OCI-LY1 (cell line): Measurements from ENCODE around the gene HDAC9.

Experiments
- H2AFZ ChIP-seq: fragments of 200-600 bp; sonication (generic), shearing (Covaris generic); 2 replicates; pipeline ENCODE4 v1.6.0; 2014; ENCODE audit warnings: antibody characterized with exemption, mild to moderate bottlenecking, low read length
- H3F3A ChIP-seq: fragments of 200-600 bp; sonication (generic), shearing (Covaris generic); 2 replicates; pipeline ENCODE4 v1.6.0; 2014; ENCODE audit warnings: mild to moderate bottlenecking, antibody characterized with exemption, low read length, moderate library complexity; ENCODE audit not compliant: insufficient read depth
- H3K27ac ChIP-seq: fragments of 200-600 bp; sonication (generic); 2 replicates; pipeline ENCODE4 v1.5.1; 2014; ENCODE audit warnings: low read length, mixed run types, mild to moderate bottlenecking, low read depth; ENCODE audit not compliant: poor library complexity, severe bottlenecking
- H3K27me3 ChIP-seq: fragments of 200-600 bp; sonication (generic); 2 replicates; pipeline ENCODE4 v1.6.0; 2014; ENCODE audit warnings: antibody characterized with exemption, mild to moderate bottlenecking, low read length, moderate library complexity; ENCODE audit not compliant: insufficient read depth
- H3K36me3 ChIP-seq: fragments of 200-600 bp; sonication (generic); 2 replicates; pipeline ENCODE4 v1.6.1; 2014; ENCODE audit warnings: mild to moderate bottlenecking, antibody characterized with exemption, low read length, moderate library complexity, mixed read lengths; ENCODE audit not compliant: insufficient read depth
- H3K4me1 ChIP-seq: fragments of 200-600 bp; sonication (generic); 2 replicates; pipeline ENCODE4 v1.5.1; 2014; ENCODE audit warnings: mild to moderate bottlenecking, low read length, moderate library complexity; ENCODE audit not compliant: insufficient read depth, severe bottlenecking
- H3K4me2 ChIP-seq: fragments of 200-600 bp; sonication (generic), shearing (Covaris generic); 2 replicates; pipeline ENCODE4 v1.6.1; 2014; ENCODE audit warnings: low read length
- H3K4me3 ChIP-seq: fragments of 200-600 bp; sonication (generic); 2 replicates; pipeline ENCODE4 v1.5.1; 2014; ENCODE audit warnings: low read length, low read depth, mild to moderate bottlenecking, mixed read lengths; ENCODE audit not compliant: poor library complexity, severe bottlenecking
- H3K79me2 ChIP-seq: fragments of 200-600 bp; shearing (Covaris generic); 2 replicates; pipeline ENCODE4 v1.6.1; 2016; ENCODE audit warnings: mixed run types, low read length, mixed read lengths; ENCODE audit not compliant: insufficient read depth
- H3K9ac ChIP-seq: fragments of 200-600 bp; sonication (generic), shearing (Covaris generic); 2 replicates; pipeline ENCODE4 v1.6.1; 2014; ENCODE audit warnings: mild to moderate bottlenecking, low read length, mixed read lengths
- H3K9me2 ChIP-seq: fragments of 200-600 bp; sonication (generic), shearing (Covaris generic); 2 replicates; pipeline ENCODE4 v1.6.1; 2014; ENCODE audit warnings: low read depth, mild to moderate bottlenecking, low read length, mixed read lengths
- H3K9me3 ChIP-seq: fragments of 200-600 bp; shearing (Covaris generic); 2 replicates; pipeline ENCODE4 v1.6.1; 2014; ENCODE audit warnings: low read length, mixed read lengths
- H4K20me1 ChIP-seq: fragments of 200-600 bp; sonication (generic), shearing (Covaris generic); 2 replicates; pipeline ENCODE4 v1.6.0; 2016; ENCODE audit warnings: mild to moderate bottlenecking, low read length; ENCODE audit not compliant: insufficient read depth
- EZH2 ChIP-seq: fragments of 200-600 bp; sonication (generic), shearing (Covaris generic); IDR thresholded peaks from 2 replicates; pipeline ENCODE4 v1.8.0; 2017; ENCODE audit warnings: borderline replicate concordance, mixed run types, mild to moderate bottlenecking, antibody characterized with exemption, low read length, moderate library complexity, mixed read lengths
- TF ChIP-seq, protein P1 (sequence below): fragments of 200-600 bp; sonication (generic), shearing (Covaris generic); IDR thresholded peaks from 2 replicates; pipeline ENCODE4 v1.5.1; 2017; ENCODE audit warnings: mild to moderate bottlenecking, antibody characterized with exemption, low read length, moderate library complexity, mixed read lengths

The HDAC9 gene

DNA sequence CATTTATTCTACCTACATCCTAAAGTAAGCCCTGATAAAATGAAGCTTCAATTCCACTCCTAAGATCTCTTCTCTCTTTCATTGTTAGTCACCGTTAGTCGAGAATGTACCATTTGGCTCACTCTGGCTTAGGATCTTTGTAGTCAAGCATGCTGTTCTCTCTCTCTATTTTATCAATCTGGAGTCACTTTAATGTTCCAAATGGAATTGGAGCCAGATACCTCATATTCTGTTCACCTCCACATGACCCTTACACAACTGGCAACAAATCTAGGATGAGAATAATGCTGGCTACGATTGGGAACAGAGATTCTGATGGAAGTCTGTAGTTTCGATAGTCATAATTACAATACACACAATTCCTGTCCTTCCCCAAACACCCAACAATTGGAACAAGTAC lies 408.1 kb downstream of the HDAC9 start:
- no peak for TF ChIP-seq EZH2
- TF ChIP-seq, protein P1, sequence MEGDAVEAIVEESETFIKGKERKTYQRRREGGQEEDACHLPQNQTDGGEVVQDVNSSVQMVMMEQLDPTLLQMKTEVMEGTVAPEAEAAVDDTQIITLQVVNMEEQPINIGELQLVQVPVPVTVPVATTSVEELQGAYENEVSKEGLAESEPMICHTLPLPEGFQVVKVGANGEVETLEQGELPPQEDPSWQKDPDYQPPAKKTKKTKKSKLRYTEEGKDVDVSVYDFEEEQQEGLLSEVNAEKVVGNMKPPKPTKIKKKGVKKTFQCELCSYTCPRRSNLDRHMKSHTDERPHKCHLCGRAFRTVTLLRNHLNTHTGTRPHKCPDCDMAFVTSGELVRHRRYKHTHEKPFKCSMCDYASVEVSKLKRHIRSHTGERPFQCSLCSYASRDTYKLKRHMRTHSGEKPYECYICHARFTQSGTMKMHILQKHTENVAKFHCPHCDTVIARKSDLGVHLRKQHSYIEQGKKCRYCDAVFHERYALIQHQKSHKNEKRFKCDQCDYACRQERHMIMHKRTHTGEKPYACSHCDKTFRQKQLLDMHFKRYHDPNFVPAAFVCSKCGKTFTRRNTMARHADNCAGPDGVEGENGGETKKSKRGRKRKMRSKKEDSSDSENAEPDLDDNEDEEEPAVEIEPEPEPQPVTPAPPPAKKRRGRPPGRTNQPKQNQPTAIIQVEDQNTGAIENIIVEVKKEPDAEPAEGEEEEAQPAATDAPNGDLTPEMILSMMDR: no peak

GRCh38 chr7:18905316-18905943 lies 409.9 kb downstream of the HDAC9 start:
- no peak overlapping the region for H3K9ac ChIP-seq
- no peak overlapping the region for H3K27ac ChIP-seq
- no peaks in the 10 kb centered on the region for H3F3A ChIP-seq
- no peaks in the 10 kb centered on the region for H3K27me3 ChIP-seq
- H3K9me2 ChIP-seq: no peaks in the 10 kb centered on the region
- H3K79me2 ChIP-seq: no peaks in the 10 kb centered on the region
- H3K9me3 ChIP-seq: no peaks in the 10 kb centered on the region
- no peaks in the 10 kb centered on the region for H3K4me1 ChIP-seq
- no peaks in the 10 kb centered on the region for H3K36me3 ChIP-seq
- TF ChIP-seq, protein P1: no peak
- no peak for TF ChIP-seq EZH2
- H3K4me3 ChIP-seq: no peak overlapping the region
- H2AFZ ChIP-seq: no peak overlapping the region
- H4K20me1 ChIP-seq: no peaks in the 10 kb centered on the region
- no peak overlapping the region for H3K4me2 ChIP-seq

More for the DNA sequence above, 408.1 kb downstream of the HDAC9 start:
- Histone ChIP-seq H3K9me2 (no peaks in the 10 kb centered on the region), H3K27ac (no peak overlapping the region), H3K36me3 (no peaks in the 10 kb centered on the region), H4K20me1 (no peaks in the 10 kb centered on the region), H2AFZ (no peak overlapping the region), H3K9me3 (no peaks in the 10 kb centered on the region), H3K4me1 (no peaks in the 10 kb centered on the region), H3K4me2 (no peak overlapping the region), H3K79me2 (no peaks in the 10 kb centered on the region), H3K27me3 (no peaks in the 10 kb centered on the region), H3F3A (no peaks in the 10 kb centered on the region), H3K4me3 (no peak overlapping the region), H3K9ac (no peak overlapping the region)

GRCh38 chr7:18906901-18907300 lies 411.4 kb downstream of the HDAC9 start:
- no peak overlapping the region for H3K27ac ChIP-seq
- no peaks in the 10 kb centered on the region for H3K36me3 ChIP-seq
- no peaks in the 10 kb centered on the region for H3F3A ChIP-seq
- no peaks in the 10 kb centered on the region for H3K79me2 ChIP-seq
- no peaks in the 10 kb centered on the region for H3K27me3 ChIP-seq
- no peak overlapping the region for H2AFZ ChIP-seq
- TF ChIP-seq, protein P1: no peak
- no peak for TF ChIP-seq EZH2
- no peak overlapping the region for H3K4me3 ChIP-seq
- H3K9me2 ChIP-seq: no peaks in the 10 kb centered on the region
- H3K4me2 ChIP-seq: no peak overlapping the region
- no peaks in the 10 kb centered on the region for H4K20me1 ChIP-seq
- no peaks in the 10 kb centered on the region for H3K4me1 ChIP-seq
- no peak overlapping the region for H3K9ac ChIP-seq
- no peaks in the 10 kb centered on the region for H3K9me3 ChIP-seq
